Nucleus accumbens (tissue), 56 donors: ENCODE results near the gene ZNF277.

ENCODE experiments used
- DNase-seq, 56 donors: peaks; one replicate each; lab custom pipeline; 2025; lab: John Stamatoyannopoulos, UW

The ZNF277 gene

GRCh38 chr7:112206991-112207592 lies 597 bp downstream of the ZNF277 start:
- peak in 2 of 56 donors; percentile 58 to 64 for DNase-seq

DNA sequence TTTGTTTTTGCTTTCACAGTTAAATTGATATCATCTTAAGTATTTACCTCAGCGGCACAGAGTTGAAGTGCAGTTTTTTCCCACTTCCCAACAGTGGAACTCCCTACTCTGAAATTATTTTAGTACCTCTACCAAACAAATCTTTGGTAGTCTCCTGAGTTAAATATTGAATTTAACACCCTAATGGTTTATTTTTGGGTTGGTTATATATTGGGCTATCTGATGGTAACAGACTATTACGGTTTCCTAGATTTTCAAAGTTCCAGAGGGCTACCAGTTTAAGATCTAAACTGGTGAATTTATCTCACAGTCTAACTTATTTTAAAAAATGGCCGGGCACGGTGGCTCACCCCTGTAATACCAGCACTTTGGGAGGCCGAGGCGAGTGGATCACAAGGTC lies 1.3 kb downstream of the ZNF277 start:
- no peak for DNase-seq

GRCh38 chr7:112211348-112211907 lies 4.9 kb downstream of the ZNF277 start:
- DNase-seq = no peak

- DNase-seq = no peak
Observed at GRCh38 chr7:112212571-112212970, 6.1 kb downstream of the ZNF277 start.

GRCh38 chr7:112213735-112214134 lies 7.2 kb downstream of the ZNF277 start:
- DNase-seq = no peak

DNA sequence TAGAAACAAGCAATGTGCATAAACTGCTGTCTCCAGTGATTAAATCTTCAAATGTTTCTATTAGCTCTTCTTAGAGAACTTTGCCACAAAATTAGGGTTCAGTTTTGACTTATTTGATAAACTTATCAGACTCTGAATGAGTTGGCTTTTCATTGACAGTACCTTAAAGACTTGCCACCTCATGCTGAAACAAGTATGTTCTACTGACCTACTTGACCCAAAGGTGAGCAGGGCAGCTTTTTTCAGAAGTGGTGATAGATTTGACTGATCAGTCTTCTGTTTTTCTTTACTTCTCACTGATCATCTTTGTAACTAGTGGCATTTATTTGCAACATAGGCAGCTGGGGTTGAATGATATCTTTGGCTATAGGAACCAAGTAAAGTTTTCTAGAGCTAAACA lies 7.8 kb downstream of the ZNF277 start:
- DNase-seq = no peak

- no peak for DNase-seq
Observed at GRCh38 chr7:112214883-112215282, 8.4 kb downstream of the ZNF277 start.

GRCh38 chr7:112215787-112216186 lies 9.3 kb downstream of the ZNF277 start:
- no peak for DNase-seq

- DNase-seq = no peak
Observed at GRCh38 chr7:112220877-112221434, 14.5 kb downstream of the ZNF277 start.

DNA sequence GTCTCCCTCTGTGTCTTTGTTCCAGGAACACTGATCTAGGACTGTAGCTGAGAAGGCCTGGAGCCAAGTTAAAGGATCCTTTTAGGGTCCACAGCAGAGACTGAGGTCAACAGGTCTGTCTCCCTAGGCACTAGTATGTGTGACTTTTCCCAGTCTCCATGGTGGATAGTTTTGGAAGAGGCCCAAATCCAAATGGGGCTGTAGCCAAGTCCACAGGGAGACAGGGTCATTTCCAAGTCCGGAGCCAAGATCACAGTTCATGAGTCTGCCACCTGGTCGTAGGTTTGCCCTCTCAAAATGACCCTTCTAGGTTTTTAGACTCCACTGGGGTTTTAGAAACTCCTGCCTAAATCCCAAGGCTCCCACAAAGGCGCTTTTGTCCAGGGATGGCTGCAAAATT lies 16.8 kb downstream of the ZNF277 start:
- no peak for DNase-seq

DNA sequence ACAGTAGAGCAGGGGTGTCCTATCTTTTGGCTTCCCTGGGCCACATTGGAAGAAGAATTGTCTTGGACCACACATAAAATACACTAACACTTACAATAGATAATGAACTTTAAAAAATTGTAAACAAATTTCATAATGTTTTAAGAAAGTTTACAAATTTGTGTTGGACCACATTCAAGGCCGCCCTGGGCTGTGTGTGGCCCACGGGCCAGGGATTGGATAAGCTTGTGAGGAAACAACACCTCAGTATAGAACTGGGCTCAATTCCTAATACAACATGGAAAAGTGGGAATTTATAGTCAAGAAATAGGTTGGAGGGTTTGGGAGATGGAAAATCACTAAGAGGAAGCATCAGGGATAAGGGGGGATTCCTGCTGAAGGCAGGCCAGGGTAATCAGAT lies 17.7 kb downstream of the ZNF277 start:
- DNase-seq = no peak

DNA sequence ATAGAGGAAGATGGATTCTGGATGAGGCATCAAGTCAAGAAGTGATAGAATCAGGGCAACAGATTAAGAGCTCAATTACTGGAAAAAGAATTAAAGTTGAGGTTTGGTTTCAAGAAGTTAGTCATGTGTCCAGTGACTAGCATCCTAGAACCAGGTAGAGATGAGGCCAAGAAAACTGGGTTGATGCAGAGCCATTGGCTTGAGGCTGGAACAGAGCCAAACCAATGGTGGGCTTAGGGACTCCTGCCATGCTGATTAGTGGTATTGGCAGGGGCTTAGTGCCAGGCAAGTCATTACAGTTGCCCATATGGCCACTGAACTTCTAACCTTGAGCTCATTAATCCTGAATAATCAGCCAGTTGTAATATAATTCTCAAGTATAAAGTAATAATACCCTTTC lies 18.5 kb downstream of the ZNF277 start:
- DNase-seq = no peak

GRCh38 chr7:112226701-112227276 lies 20.3 kb downstream of the ZNF277 start:
- DNase-seq = no peak

- no peak for DNase-seq
Observed at GRCh38 chr7:112228632-112229031, 22.1 kb downstream of the ZNF277 start.

DNA sequence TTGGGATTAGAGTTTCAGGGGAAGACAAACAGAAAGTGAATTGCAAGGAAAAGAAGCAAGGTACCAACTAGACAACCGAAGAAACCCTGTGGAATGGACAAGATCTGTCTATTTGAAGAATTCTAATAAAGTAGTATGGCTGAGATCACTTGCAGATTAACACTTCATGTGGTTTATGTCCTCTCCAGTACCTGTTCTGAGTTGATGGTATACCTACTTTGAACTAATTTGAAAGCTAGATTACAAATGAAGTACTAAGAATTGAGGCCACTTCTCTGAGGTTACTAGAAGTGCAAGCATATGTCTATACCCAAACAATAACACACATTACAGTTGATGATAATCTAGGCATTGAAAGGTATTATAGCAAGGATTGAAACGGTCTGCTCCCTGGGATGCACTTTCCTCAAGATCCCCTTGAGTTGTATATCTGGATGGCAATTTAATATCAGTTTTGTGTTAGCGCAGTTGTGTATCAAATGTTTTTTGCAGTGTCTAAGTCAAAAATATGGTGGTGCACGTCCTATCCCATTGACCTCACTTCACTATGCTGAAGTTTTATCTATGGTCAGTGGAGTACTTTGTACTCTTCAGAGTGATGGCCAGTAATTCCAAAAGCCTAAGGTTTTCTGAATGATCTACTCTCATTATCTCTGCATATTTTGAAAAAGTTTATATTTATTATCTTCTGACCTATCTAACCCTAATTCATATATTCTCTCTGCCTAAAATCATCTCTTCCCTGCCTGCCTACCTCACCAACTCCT lies 25.9 kb downstream of the ZNF277 start:
- no peak for DNase-seq

- no peak for DNase-seq
Observed at GRCh38 chr7:112233048-112233697, 26.7 kb downstream of the ZNF277 start.

GRCh38 chr7:112234147-112234546 lies 27.7 kb downstream of the ZNF277 start:
- DNase-seq = no peak

DNA sequence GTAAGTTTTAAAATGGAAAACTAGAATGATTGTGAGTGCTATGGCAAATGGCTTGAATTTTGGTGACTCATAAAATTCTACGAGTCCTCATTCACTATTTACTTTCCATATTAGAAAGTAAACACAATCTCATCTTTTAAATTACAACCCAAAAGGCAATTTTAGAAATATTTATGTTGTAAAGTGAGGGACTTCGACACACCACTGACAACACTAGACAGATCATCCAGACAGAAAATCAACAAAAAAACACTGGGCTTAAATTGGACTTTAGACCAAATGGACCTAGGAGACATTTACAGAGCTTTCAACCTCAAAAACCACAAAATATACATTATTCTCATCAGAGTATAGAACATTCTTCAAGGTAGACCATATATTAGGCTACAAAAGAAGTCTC lies 30.1 kb downstream of the ZNF277 start:
- DNase-seq = no peak

GRCh38 chr7:112238330-112238729 lies 31.8 kb downstream of the ZNF277 start:
- DNase-seq = no peak

GRCh38 chr7:112238852-112239610 lies 32.5 kb downstream of the ZNF277 start:
- no peak for DNase-seq
